ENCODE data around the gene PODNL1.

Gene PODNL1

GRCh38 chr19:13958043-13958442 is 19.8 kb upstream of the PODNL1 start:
- DNase-seq (ENCODE audit: low read depth in 4 of 4, low spot score in 1 of 4), result no peak

GRCh38 chr19:13957051-13957450 is 18.8 kb upstream of the PODNL1 start:
- no peak for DNase-seq (ENCODE audit: low read depth in 4 of 4, low spot score in 1 of 4)

- no peak for DNase-seq (ENCODE audit: low read depth in 4 of 4, low spot score in 1 of 4)
Measured at GRCh38 chr19:13956365-13956744, 18.1 kb upstream of the PODNL1 start.

- no peak for DNase-seq (ENCODE audit: low read depth in 4 of 4, low spot score in 1 of 4)
Measured at GRCh38 chr19:13955662-13956364, 17.6 kb upstream of the PODNL1 start.

- no peak for DNase-seq (ENCODE audit: low read depth in 4 of 4, low spot score in 1 of 4)
Measured at GRCh38 chr19:13954185-13954584, 16.0 kb upstream of the PODNL1 start.

- DNase-seq (ENCODE audit: low read depth in 4 of 4, low spot score in 1 of 4), result no peak
Measured at GRCh38 chr19:13952931-13953531, 14.8 kb upstream of the PODNL1 start.

GRCh38 chr19:13952154-13952930 is 14.1 kb upstream of the PODNL1 start, which contains the start of gene DCAF15:
Gene DCAF15 (plus strand): TSS chr19:13952509. CDS start chr19:13952513, 4 bp downstream.
- peak; percentile 88 to 99 (median 98) for DNase-seq (ENCODE audit: low read depth in 4 of 4, low spot score in 1 of 4)

GRCh38 chr19:13951799-13952153 is 13.6 kb upstream of the PODNL1 start:
- no peak for DNase-seq (ENCODE audit: low read depth in 4 of 4, low spot score in 1 of 4)

GRCh38 chr19:13951043-13951442 is 12.8 kb upstream of the PODNL1 start:
- DNase-seq (ENCODE audit: low read depth in 4 of 4, low spot score in 1 of 4), result no peak

- DNase-seq (ENCODE audit: low read depth in 4 of 4, low spot score in 1 of 4), result no peak
Measured at GRCh38 chr19:13946414-13946813, 8.2 kb upstream of the PODNL1 start.

- DNase-seq (ENCODE audit: low read depth in 4 of 4, low spot score in 1 of 4), result no peak
Measured at GRCh38 chr19:13942023-13942684, 3.9 kb upstream of the PODNL1 start.

- no peak for DNase-seq (ENCODE audit: low read depth in 4 of 4, low spot score in 1 of 4)
Measured at GRCh38 chr19:13937479-13938300, 527 bp downstream of the PODNL1 start.

- DNase-seq (ENCODE audit: low read depth in 4 of 4, low spot score in 1 of 4), result no peak
Measured at GRCh38 chr19:13935765-13936510, 2.3 kb downstream of the PODNL1 start.

- DNase-seq (ENCODE audit: low read depth in 4 of 4, low spot score in 1 of 4), result no peak
Measured at GRCh38 chr19:13934785-13935109, 3.5 kb downstream of the PODNL1 start.

- no peak for DNase-seq (ENCODE audit: low read depth in 4 of 4, low spot score in 1 of 4)
Measured at GRCh38 chr19:13932911-13933393, 5.3 kb downstream of the PODNL1 start.

GRCh38 chr19:13932149-13932637 is 6.0 kb downstream of the PODNL1 start:
- DNase-seq (ENCODE audit: low read depth in 4 of 4, low spot score in 1 of 4), result no peak

GRCh38 chr19:13931391-13932148 is 6.6 kb downstream of the PODNL1 start:
- DNase-seq (ENCODE audit: low read depth in 4 of 4, low spot score in 1 of 4), result no peak

- DNase-seq (ENCODE audit: low read depth in 4 of 4, low spot score in 1 of 4), result no peak
Measured at GRCh38 chr19:13930402-13930801, 7.8 kb downstream of the PODNL1 start.

- DNase-seq (ENCODE audit: low read depth in 4 of 4, low spot score in 1 of 4), result no peak
Measured at GRCh38 chr19:13929956-13930355, 8.3 kb downstream of the PODNL1 start.

Measured in stimulated activated CD4-positive, alpha-beta T cell treated with anti-CD3 and anti-CD28 coated beads, Interleukin-1b, Interleukin-23, amount 100 ng/mL, for 24 hours (primary cell).